Endothelial cell of umbilical vein (primary cell): Measurements from ENCODE around the gene PPP6R1. TPM values are rescaled to one million over a fixed set of nuclear protein-coding genes. Genes with fewer than 3 reads are reported as not detected.

Experiments
- BruUV-seq: library from RNA; stranded (reverse); fragments of 400-500 nt; replicated peaks from 2 replicates; lab custom pipeline; 2021; lab: Mats Ljungman, UMichigan
- CTCF ChIA-PET: fragments of 300-600, 350-600 bp; sonication (Branson Sonifier 250); formaldehyde crosslinking; loops from one replicate; lab custom pipeline; 2021; ENCODE audit warnings: antibody characterized with exemption, inconsistent platforms; lab: Charles Lee
- POLR2A ChIA-PET: fragments of 300-600, 350-600 bp; sonication (Branson Sonifier 250); formaldehyde crosslinking; loops from one replicate; lab custom pipeline; 2021; ENCODE audit warnings: antibody characterized with exemption, inconsistent platforms; lab: Charles Lee
- DNase-seq: peaks from one replicate; pipeline ENCODE4 v3.0.0-alpha.2; 2011; ENCODE audit warnings: low read depth, low spot score
- FAIRE-seq: peaks from 2 replicates; lab custom pipeline; 2011; peaks lifted over from hg19 to GRCh38; lab: Jason Lieb, UNC
- H2AFZ ChIP-seq: 2 replicates; pipeline ENCODE4 v1.6.0; 2012; ENCODE audit warnings: low read depth, low read length, control low read depth, inconsistent platforms
- H3K27ac ChIP-seq: 2 replicates; pipeline ENCODE4 v1.5.1; 2011; ENCODE audit warnings: low read depth, mild to moderate bottlenecking, control low read depth, low read length, moderate library complexity; ENCODE audit not compliant: insufficient read depth
- H3K27me3 ChIP-seq, 2 experiments: 2 replicates each; pipeline versions ENCODE4 v1.6.0 to v1.6.1; 2011; ENCODE audit warnings: low read length in 2 of 2, mixed read lengths in 1 of 2; ENCODE audit not compliant: control insufficient read depth in 2 of 2, insufficient read depth in 2 of 2
- H3K36me3 ChIP-seq, 2 experiments: 2 replicates in 1 of 2; 3 replicates in 1 of 2; pipeline ENCODE4 v1.5.1; 2011; ENCODE audit warnings: low read length in 2 of 2, mild to moderate bottlenecking in 1 of 2, moderate library complexity in 1 of 2; ENCODE audit not compliant: control insufficient read depth in 2 of 2, insufficient read depth in 2 of 2; ENCODE audit errors: extremely low read depth in 1 of 2
- H3K4me1 ChIP-seq: 3 replicates; pipeline ENCODE4 v1.5.1; 2011; ENCODE audit warnings: mild to moderate bottlenecking, low read length; ENCODE audit not compliant: control insufficient read depth, insufficient read depth; ENCODE audit errors: extremely low read depth
- H3K4me2 ChIP-seq: 2 replicates; pipeline ENCODE4 v1.6.1; 2011; ENCODE audit warnings: low read length, control low read depth, mixed read lengths; ENCODE audit not compliant: insufficient read depth
- H3K4me3 ChIP-seq, 3 experiments: fragments of 200-600 bp in 1 of 3; sonication (generic), shearing (Covaris generic) in 1 of 3; replicated peaks in 1 of 3; 2 replicates each; pipeline ENCODE4 v1.5.1; 2011 to 2016; ENCODE audit warnings: control low read depth in 3 of 3, low read length in 3 of 3, mild to moderate bottlenecking in 2 of 3, inconsistent platforms in 1 of 3, low read depth in 1 of 3, moderate library complexity in 1 of 3; ENCODE audit not compliant: insufficient read depth in 1 of 3
- H3K79me2 ChIP-seq: 2 replicates; pipeline ENCODE4 v1.6.0; 2012; ENCODE audit warnings: low read length, inconsistent platforms; ENCODE audit not compliant: control insufficient read depth, insufficient read depth
- H3K9ac ChIP-seq: replicated peaks from 2 replicates; pipeline ENCODE3; 2011; ENCODE audit warnings: low read length, control low read depth; ENCODE audit not compliant: insufficient read depth; ENCODE audit errors: extremely low read depth
- H3K9me1 ChIP-seq: replicated peaks from 3 replicates; pipeline ENCODE4 v1.6.0; 2011; ENCODE audit warnings: mild to moderate bottlenecking, low read length; ENCODE audit not compliant: control insufficient read depth, insufficient read depth; ENCODE audit errors: extremely low read depth
- H3K9me3 ChIP-seq: replicated peaks from 2 replicates; pipeline ENCODE4 v1.5.1; 2012; ENCODE audit warnings: low read length, inconsistent platforms; ENCODE audit not compliant: control insufficient read depth, insufficient read depth
- H4K20me1 ChIP-seq: replicated peaks from 2 replicates; pipeline ENCODE3; 2011; ENCODE audit warnings: mild to moderate bottlenecking, low read length; ENCODE audit not compliant: control insufficient read depth, insufficient read depth; ENCODE audit errors: extremely low read depth
- CTCF ChIP-seq, 2 donors: IDR thresholded peaks; 1 replicate in 1 of 2; 2 replicates in 1 of 2; pipeline ENCODE4 v1.5.1; 2011; ENCODE audit warnings: low read length in 2 of 2, mild to moderate bottlenecking in 2 of 2, moderate library complexity in 2 of 2, control low read depth in 1 of 2, inconsistent platforms in 1 of 2, low read depth in 1 of 2; ENCODE audit not compliant: insufficient read depth in 1 of 2; ENCODE audit errors: extremely low read depth in 1 of 2
- EZH2 ChIP-seq: IDR thresholded peaks from 2 replicates; pipeline ENCODE4 v1.6.1; 2012; ENCODE audit warnings: borderline replicate concordance, low read depth, mild to moderate bottlenecking, moderate library complexity, low read length, inconsistent platforms; ENCODE audit not compliant: severe bottlenecking
- FOS ChIP-seq: IDR thresholded peaks from 2 replicates; pipeline ENCODE4 v1.6.1; 2011; ENCODE audit warnings: mild to moderate bottlenecking, low read length, moderate library complexity, borderline replicate concordance; ENCODE audit not compliant: insufficient read depth
- GATA2 ChIP-seq: IDR thresholded peaks from 2 replicates; pipeline ENCODE4 v1.7.0; 2011; ENCODE audit warnings: low read depth, mild to moderate bottlenecking, moderate library complexity, mixed read lengths, low read length; ENCODE audit not compliant: insufficient read length, insufficient read depth
- JUN ChIP-seq: IDR thresholded peaks from 2 replicates; pipeline ENCODE4 v1.6.1; 2011; ENCODE audit warnings: borderline replicate concordance, low read depth; ENCODE audit not compliant: insufficient read length, insufficient read depth
- MAX ChIP-seq: IDR thresholded peaks from 2 replicates; pipeline ENCODE4 v1.6.1; 2011; ENCODE audit not compliant: insufficient read depth, insufficient read length
- MYC ChIP-seq: IDR thresholded peaks from one replicate; pipeline ENCODE4 v1.6.1; 2011; ENCODE audit warnings: mild to moderate bottlenecking, low read depth, low read length
- POLR2A ChIP-seq: IDR thresholded peaks from 2 replicates; pipeline ENCODE4 v1.6.1; 2012; ENCODE audit warnings: low read depth, mild to moderate bottlenecking, control low read depth, low read length
- POLR2AphosphoS5 ChIP-seq: IDR thresholded peaks from 2 replicates; pipeline ENCODE4 v1.6.1; 2012; ENCODE audit warnings: low read depth, mild to moderate bottlenecking, control low read depth, low read length, moderate library complexity; ENCODE audit not compliant: insufficient read depth
- dilution Hi-C: fragments of 300-500 bp; cut with MboI; formaldehyde crosslinking; loops from one replicate; pipeline ENCODE4 v1.15.0; 2019; ENCODE audit warnings: low sequenced_read_pairs; ENCODE audit not compliant: extremely low pct_ligation_motif_present
- intact Hi-C: fragments of 100-400 bp; cut with micrococcal nuclease; formaldehyde crosslinking; loops from one replicate; pipeline ENCODE4 v1.10.0; 2022
- polyA plus RNA-seq, 4 experiments: library from polyadenylated mRNA; depleted of rRNA in 3 of 4; stranded (reverse) in 3 of 4; unstranded in 1 of 4; fragments of >200 nt; gene quantifications; 2 replicates each; pipeline versions ENCODE4 v1.2.1 to v1.2.3, GENCODE V29; 2011 to 2012; ENCODE audit warnings: missing spikeins in 1 of 4
- total RNA-seq: library from RNA; stranded (reverse); gene quantifications from 2 replicates; pipeline ENCODE4 v1.2.3, GENCODE V29; 2021

PPP6R1 gene
- total and polyA plus RNA-seq, 2 donors (not counting 3 experiments of a cell fraction or from before 2014, with no cell fraction given) = 35.7 to 71.8 TPM

DNA sequence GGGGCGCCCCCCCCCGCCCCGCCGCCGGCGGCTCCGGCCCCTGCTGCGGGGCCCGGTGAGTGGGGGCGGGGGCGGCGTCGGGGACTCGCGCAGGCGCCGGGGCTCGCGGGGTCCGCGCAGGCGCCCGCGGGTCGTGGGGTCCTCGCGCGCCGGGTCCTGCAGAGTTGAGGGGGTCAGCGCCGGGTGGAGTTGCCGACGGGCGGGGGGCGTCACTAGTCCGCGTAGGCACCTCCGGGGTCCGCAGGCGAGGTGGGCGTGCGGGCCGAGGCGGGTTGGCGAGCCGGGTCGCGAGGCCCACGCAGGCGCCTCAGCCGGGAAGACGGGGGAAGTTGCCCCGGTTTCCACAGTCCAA, 365 bp downstream of the PPP6R1 start:
- intact Hi-C loops = loop anchor here (2.0 to 10.0 kb wide), 2 partner anchors 52 to 346 kb away; partner anchors contain the start of genes ZNF524 and ZNF865

More for the DNA sequence above, 365 bp downstream of the PPP6R1 start:
- Histone ChIP-seq H2AFZ (peak overlapping the region; percentile 16), H3K9me3 (no peaks in the 10 kb centered on the region), H3K9me1 (no peaks in the 10 kb centered on the region), H4K20me1 (no peaks in the 10 kb centered on the region), H3K9ac (peak overlapping the region; percentile 62), H3K4me2 (no peak overlapping the region), H3K36me3 (no peaks in the 10 kb centered on the region), H3K27me3 (no peaks in the 10 kb centered on the region), H3K27ac (peak overlapping the region; percentile 21), H3K4me3 (peak overlapping the region; percentile 13 to 87 (median 18)), H3K79me2 (peaks cover 50% of the 10 kb centered on the region), H3K4me1 (peaks cover 45% of the 10 kb centered on the region)
- DNase-seq = no peak
- ChIA-PET POLR2A (interaction anchor here (0.8 to 2.3 kb wide), 3 partner anchors 81 to 149 kb away, joined by 3 to 12 read pairs (median 4); partner anchors contain the start of genes KMT5C and UBE2S), CTCF (interaction anchor here (0.8 to 1.4 kb wide), 5 partner anchors 24 to 125 kb away, joined by 3 to 13 read pairs (median 6); partner anchors contain the start of genes DNAAF3 and TMEM238)
- dilution Hi-C loops = no loop called here
- TF ChIP-seq MAX = no peak
- no peak for TF ChIP-seq JUN
- no peak for TF ChIP-seq EZH2
- no peak for TF ChIP-seq GATA2
- no peak for TF ChIP-seq CTCF (IDR thresholded peaks at IDR 0.05; ENCODE audit: extremely low read depth in 1 of 2, insufficient read depth in 1 of 2, low read depth in 1 of 2, low read length in 2 of 2)
- no peak for TF ChIP-seq POLR2A
- no peak for TF ChIP-seq MYC
- TF ChIP-seq FOS = no peak
- TF ChIP-seq POLR2AphosphoS5 = no peak
- FAIRE-seq = no peak
- BruUV-seq = TSS peak; percentile 48
